H1 (cell line): ENCODE results near the gene OR4K15. TPM values are rescaled to one million over a fixed set of nuclear protein-coding genes. Genes with fewer than 3 reads are reported as not detected.

Experiments
- ASH2L ChIP-seq: fragments of 200-600, 300-600 bp; sonication (generic); IDR thresholded peaks from one replicate; pipeline ENCODE4 v1.7.1; 2017; ENCODE audit warnings: low read length
- ATF3 ChIP-seq: IDR thresholded peaks from 2 replicates; pipeline ENCODE4 v1.6.1; 2011; ENCODE audit warnings: low read depth, mild to moderate bottlenecking, low read length; ENCODE audit not compliant: insufficient read depth
- CBX8 ChIP-seq: fragments of 300-800, 300-1000 bp; sonication (generic); IDR thresholded peaks from 2 replicates; pipeline ENCODE4 v1.7.1; 2016; ENCODE audit warnings: low read depth, low read length, borderline replicate concordance
- EGR1 ChIP-seq: IDR thresholded peaks from 2 replicates; pipeline ENCODE4 v1.6.1; 2011; ENCODE audit warnings: low read depth, low read length, borderline replicate concordance
- EP300 ChIP-seq, 2 experiments: IDR thresholded peaks; 1 replicate in 1 of 2; 2 replicates in 1 of 2; pipeline ENCODE4 v1.6.1; 2011 to 2012; ENCODE audit warnings: low read depth in 2 of 2, low read length in 2 of 2, mild to moderate bottlenecking in 2 of 2, borderline replicate concordance in 1 of 2, inconsistent platforms in 1 of 2, moderate library complexity in 1 of 2
- JUND ChIP-seq: IDR thresholded peaks from 2 replicates; pipeline ENCODE4 v1.6.1; 2011; ENCODE audit warnings: mild to moderate bottlenecking, improper control_type of control experiment, low read length
- POLR2AphosphoS5 ChIP-seq: IDR thresholded peaks from 2 replicates; pipeline ENCODE4 v1.6.1; 2011; ENCODE audit warnings: low read depth, low read length
- SRF ChIP-seq: IDR thresholded peaks from 2 replicates; pipeline ENCODE4 v1.6.1; 2011; ENCODE audit warnings: mild to moderate bottlenecking, low read depth, low read length, moderate library complexity
- TCF12 ChIP-seq: IDR thresholded peaks from 2 replicates; pipeline ENCODE4 v1.6.1; 2011; ENCODE audit warnings: low read depth, mild to moderate bottlenecking, low read length
- TEAD4 ChIP-seq: IDR thresholded peaks from 2 replicates; pipeline ENCODE4 v1.6.1; 2012; ENCODE audit warnings: low read depth, low read length, inconsistent platforms, mixed read lengths
- polyA plus RNA-seq, 7 experiments: library from polyadenylated mRNA; depleted of rRNA in 3 of 7; stranded (reverse) in 5 of 7; unstranded in 2 of 7; fragments of >200 nt in 5 of 7; fragments of 200-250 nt in 2 of 7; gene quantifications; 1 replicate in 5 of 7; 2 replicates in 1 of 7; 4 replicates in 1 of 7; pipeline versions ENCODE4 v1.2.1 to v1.2.3, GENCODE V29; 2011 to 2013; ENCODE audit warnings: missing spikeins in 2 of 7, mixed read lengths in 2 of 7
- total RNA-seq: library from RNA; stranded (reverse); fragmentation: NEBNext Ultra II Directional; extraction: Animal tissue kit (Norgen Biotek cat#: 25700); gene quantifications from 2 replicates; pipeline ENCODE4 v1.2.1, GENCODE V29; 2021

The OR4K15 gene
- total and polyA plus RNA-seq, 2 of the 8 experiments (the other 6 are each of a cell fraction or from before 2014, with no cell fraction given) = not detected

- no peak for TF ChIP-seq TCF12
- TF ChIP-seq JUND = no peak
- TF ChIP-seq TEAD4 = no peak
- TF ChIP-seq ASH2L = no peak
- TF ChIP-seq CBX8 = no peak
- no peak for TF ChIP-seq POLR2AphosphoS5
- no peak for TF ChIP-seq SRF
- no peak for TF ChIP-seq EGR1
- no peak for TF ChIP-seq EP300 (IDR thresholded peaks at IDR 0.05; ENCODE audit: borderline replicate concordance in 1 of 2, low read depth in 2 of 2, low read length in 2 of 2)
- no peak for TF ChIP-seq ATF3
Observed at GRCh38 chr14:19930617-19931016, 44.8 kb upstream of the OR4K15 start, which contains the start of gene OR4K1 (continued).
